ENCODE data around the gene IMMP2L.

The IMMP2L gene

DNA sequence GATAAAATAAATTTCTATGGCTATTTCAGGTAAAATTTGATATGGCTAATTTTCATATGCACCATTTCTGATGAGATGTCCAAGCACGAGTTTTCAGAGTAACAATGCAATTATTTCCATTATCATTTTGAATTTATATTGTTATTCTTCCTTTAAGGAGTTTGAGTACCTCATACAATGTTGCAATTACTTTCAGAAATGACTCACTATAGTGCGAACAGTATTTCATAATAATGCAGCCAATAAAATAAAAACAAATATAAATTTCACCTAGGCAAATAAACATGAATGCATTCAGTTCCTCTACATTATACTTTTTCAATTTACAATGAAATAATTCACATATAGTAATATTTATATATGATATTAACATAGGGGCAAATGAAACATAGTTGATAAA lies 550.1 kb downstream of the IMMP2L start:
- H3K27ac Mint-ChIP-seq: no peak overlapping the region
- peaks cover 8% of the 10 kb centered on the region for H3K4me1 Mint-ChIP-seq
- H3K36me3 Mint-ChIP-seq (ENCODE audit: low read depth): no peaks in the 10 kb centered on the region
- H3K4me3 Mint-ChIP-seq: no peak overlapping the region
- no peaks in the 10 kb centered on the region for H3K27me3 Mint-ChIP-seq (ENCODE audit: low read depth)
- TF ChIP-seq, protein P1, sequence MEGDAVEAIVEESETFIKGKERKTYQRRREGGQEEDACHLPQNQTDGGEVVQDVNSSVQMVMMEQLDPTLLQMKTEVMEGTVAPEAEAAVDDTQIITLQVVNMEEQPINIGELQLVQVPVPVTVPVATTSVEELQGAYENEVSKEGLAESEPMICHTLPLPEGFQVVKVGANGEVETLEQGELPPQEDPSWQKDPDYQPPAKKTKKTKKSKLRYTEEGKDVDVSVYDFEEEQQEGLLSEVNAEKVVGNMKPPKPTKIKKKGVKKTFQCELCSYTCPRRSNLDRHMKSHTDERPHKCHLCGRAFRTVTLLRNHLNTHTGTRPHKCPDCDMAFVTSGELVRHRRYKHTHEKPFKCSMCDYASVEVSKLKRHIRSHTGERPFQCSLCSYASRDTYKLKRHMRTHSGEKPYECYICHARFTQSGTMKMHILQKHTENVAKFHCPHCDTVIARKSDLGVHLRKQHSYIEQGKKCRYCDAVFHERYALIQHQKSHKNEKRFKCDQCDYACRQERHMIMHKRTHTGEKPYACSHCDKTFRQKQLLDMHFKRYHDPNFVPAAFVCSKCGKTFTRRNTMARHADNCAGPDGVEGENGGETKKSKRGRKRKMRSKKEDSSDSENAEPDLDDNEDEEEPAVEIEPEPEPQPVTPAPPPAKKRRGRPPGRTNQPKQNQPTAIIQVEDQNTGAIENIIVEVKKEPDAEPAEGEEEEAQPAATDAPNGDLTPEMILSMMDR (IDR thresholded peaks at IDR 0.05; ENCODE audit: unreplicated experiment in 3 of 3): no peak
- H3K9me3 Mint-ChIP-seq: no peaks in the 10 kb centered on the region

- Mint-ChIP-seq H3K36me3 (ENCODE audit: low read depth) (no peaks in the 10 kb centered on the region), H3K4me1 (peaks cover 8% of the 10 kb centered on the region), H3K27ac (no peak overlapping the region), H3K27me3 (ENCODE audit: low read depth) (no peaks in the 10 kb centered on the region), H3K9me3 (no peaks in the 10 kb centered on the region), H3K4me3 (no peak overlapping the region)
- TF ChIP-seq, protein P1 (IDR thresholded peaks at IDR 0.05; ENCODE audit: unreplicated experiment in 3 of 3): no peak
Measured at GRCh38 chr7:111011520-111011919, 550.8 kb downstream of the IMMP2L start.

DNA sequence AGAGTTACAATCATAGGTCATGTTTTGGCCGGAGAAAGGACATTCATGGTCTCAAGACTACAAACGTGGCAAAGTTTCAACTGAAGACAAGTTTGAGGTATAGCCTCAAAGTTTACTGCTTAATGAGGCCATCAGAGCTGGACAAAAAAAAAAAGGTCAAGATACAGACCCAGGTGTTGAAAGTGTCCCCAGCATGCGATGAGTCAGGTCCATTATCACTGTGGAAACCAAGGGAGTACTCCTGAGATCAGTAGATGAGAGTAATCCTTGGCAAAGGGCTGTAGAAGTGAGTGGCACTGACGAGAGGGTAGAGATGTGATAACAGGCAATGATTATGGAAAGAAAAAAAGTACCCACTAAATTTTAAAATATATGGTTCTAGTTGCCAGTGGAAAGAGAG lies 551.5 kb downstream of the IMMP2L start:
- Mint-ChIP-seq H3K4me3 (no peak overlapping the region), H3K9me3 (no peaks in the 10 kb centered on the region), H3K27me3 (ENCODE audit: low read depth) (no peaks in the 10 kb centered on the region), H3K36me3 (ENCODE audit: low read depth) (no peaks in the 10 kb centered on the region), H3K4me1 (peaks cover 8% of the 10 kb centered on the region), H3K27ac (no peak overlapping the region)
- TF ChIP-seq, protein P1 (IDR thresholded peaks at IDR 0.05; ENCODE audit: unreplicated experiment in 3 of 3): no peak

DNA sequence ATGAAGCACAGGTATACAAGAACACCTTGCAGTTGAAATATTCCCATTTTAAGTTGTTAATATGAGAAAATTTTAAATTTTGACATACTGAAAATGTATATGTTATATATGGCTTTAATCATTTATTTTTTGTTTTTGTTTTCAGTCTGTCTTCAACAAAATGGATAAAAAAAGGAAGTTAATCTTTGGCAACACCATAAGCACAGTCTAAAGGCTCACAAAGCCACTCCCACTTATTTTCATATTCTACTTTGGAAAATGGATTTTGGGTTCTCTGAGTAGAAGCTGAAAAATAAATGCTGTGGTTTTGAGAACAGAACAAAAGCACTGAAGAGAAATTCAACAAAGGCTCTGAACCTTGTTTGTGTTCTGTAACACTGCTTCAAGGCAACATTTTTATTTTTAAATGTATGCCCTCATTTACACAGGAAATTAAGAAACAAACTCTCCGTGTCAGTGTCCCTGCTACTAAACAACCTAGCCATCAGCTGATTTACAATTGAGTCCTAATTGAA lies 552.7 kb downstream of the IMMP2L start:
- H3K4me1 Mint-ChIP-seq: peaks cover 8% of the 10 kb centered on the region
- H3K9me3 Mint-ChIP-seq: no peaks in the 10 kb centered on the region
- TF ChIP-seq, protein P1 (IDR thresholded peaks at IDR 0.05; ENCODE audit: unreplicated experiment in 3 of 3): no peak
- no peaks in the 10 kb centered on the region for H3K27me3 Mint-ChIP-seq (ENCODE audit: low read depth)
- H3K27ac Mint-ChIP-seq: no peak overlapping the region
- no peak overlapping the region for H3K4me3 Mint-ChIP-seq
- H3K36me3 Mint-ChIP-seq (ENCODE audit: low read depth): no peaks in the 10 kb centered on the region

DNA sequence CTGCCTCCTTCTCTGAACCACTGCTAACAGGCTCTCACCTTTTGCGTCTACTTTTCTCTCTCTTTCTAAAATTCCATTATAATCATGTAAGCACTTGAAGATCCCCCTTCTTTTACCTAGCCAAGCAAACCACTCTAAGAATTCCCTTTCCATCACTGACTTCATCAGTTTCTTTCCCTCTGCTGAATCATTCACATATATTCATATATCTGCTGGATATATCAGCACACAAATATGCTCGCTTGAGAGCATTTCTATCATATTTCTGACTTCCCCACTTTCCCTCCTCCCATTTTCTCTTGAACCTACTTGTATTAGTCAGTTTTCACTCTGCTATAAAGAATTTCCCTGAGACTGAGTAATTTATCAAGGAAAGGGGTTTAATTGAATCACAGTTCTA lies 555.6 kb downstream of the IMMP2L start:
- Mint-ChIP-seq H3K4me1 (no peaks in the 10 kb centered on the region), H3K4me3 (no peak overlapping the region), H3K9me3 (no peaks in the 10 kb centered on the region), H3K27ac (no peak overlapping the region), H3K36me3 (ENCODE audit: low read depth) (no peaks in the 10 kb centered on the region), H3K27me3 (ENCODE audit: low read depth) (no peaks in the 10 kb centered on the region)
- TF ChIP-seq, protein P1 (IDR thresholded peaks at IDR 0.05; ENCODE audit: unreplicated experiment in 3 of 3): no peak

DNA sequence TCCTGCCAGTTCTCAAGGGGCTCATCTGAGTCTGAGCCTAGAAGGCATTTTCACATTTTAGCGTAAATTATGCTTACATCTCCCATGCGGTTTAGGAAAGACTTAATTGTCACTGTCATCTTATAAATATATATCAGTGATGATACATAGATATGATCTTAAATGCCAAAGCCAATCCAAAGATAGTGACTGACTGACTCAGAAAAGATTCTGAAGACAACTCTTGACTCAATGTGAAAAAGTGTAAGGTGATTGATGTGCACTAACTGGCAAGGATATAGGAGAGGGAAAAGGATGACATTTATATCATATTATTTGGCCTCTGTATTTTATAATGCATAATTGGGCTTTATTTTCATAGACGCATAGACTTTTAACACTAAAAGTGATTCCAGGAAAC lies 556.3 kb downstream of the IMMP2L start:
- Mint-ChIP-seq H3K4me3 (no peak overlapping the region), H3K9me3 (no peaks in the 10 kb centered on the region), H3K27me3 (ENCODE audit: low read depth) (no peaks in the 10 kb centered on the region), H3K27ac (no peak overlapping the region), H3K36me3 (ENCODE audit: low read depth) (no peaks in the 10 kb centered on the region), H3K4me1 (no peaks in the 10 kb centered on the region)
- TF ChIP-seq, protein P1 (IDR thresholded peaks at IDR 0.05; ENCODE audit: unreplicated experiment in 3 of 3): no peak
